Activated naive CD8-positive, alpha-beta T cell treated with anti-CD3 and anti-CD28 coated beads, Interleukin-2, amount 50 U/mL, for 16 hours (primary cell): ENCODE results near the gene CENPM.

Experiments
- DNase-seq: peaks from one replicate; pipeline ENCODE4 v3.0.0-alpha.2; 2020; ENCODE audit warnings: low read depth, low spot score

The CENPM gene

DNA sequence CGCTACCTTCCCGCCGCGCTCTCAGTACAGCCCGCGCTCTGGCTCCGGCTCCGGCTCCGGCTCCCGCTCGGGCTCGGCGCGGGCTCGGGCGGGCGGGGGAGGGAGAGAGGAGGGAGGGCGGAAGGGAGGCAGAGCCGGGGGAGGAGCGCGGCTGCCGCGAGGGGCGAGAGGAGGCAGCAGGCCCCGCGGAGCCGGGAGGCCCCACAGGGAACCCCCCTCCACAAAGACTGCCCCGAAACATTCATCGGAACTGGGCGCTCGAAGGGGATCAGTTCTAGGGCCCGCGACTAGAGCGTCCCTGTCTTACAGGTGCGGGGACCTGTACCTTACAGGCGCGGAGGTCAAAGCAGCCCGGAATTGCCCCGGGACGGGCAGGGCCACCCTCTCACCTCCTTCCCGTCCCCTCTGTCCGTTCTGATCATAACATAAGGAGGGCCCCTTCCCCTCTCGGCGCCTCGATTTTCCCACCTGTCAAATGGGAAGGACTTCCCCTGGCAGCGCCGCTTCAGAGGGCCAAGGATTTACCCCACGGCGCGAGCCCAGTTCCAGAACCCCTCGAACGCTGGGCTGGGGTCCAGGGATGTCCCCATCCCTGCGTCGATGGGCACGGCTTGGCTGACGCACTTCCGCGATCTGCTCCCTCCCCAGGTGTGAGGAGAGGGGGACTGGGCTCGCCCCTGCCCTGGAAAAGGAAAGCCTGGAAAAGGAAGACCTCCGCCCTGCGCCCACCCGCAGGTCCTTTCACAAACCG lies 31.7 kb downstream of the CENPM start, which contains the start of gene SHISA8:
Gene SHISA8 (minus strand): TSS at position 40 of the 751 bp plus-strand sequence. CDS start 407 bp downstream, outside the sequence.
- no peak for DNase-seq

- DNase-seq: no peak
These were observed 32.3 kb downstream of the CENPM start for GRCh38 chr22:41914611-41915034.

DNA sequence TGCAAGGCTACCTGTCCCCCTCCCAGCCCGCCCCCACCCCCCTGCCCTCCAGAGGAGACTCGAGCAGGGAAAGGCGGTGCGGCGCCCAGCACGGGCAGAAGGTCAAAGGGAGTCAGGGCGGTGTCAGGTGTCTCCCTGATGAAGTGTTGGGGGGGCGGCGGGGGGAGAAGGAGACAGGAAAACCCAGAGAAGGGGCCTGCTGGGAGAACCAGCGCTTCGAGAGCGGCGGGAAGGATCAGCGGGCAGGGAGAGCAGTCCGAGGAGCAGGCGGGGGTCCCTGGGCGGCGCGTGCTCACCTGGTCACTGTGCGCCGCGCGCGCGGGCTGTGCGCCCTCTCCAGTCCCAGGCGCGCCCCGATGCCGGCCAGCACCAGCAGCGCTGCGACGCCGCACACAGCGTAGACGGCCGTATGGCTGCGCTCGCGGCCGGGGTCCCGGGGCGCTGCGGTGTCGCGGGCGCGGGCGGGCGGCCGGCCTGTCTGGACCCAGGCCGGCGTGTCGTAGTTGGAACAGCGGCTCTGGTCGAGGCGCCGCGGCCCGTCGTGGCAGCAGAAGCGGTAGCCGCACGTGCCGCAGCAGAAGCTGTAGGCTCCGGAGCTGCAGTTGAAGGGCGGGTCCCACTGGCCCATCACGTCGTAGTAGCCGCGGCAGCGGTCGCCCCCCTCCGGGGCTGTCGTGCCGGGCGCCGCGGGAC lies 33.0 kb downstream of the CENPM start:
- DNase-seq: no peak

- DNase-seq: no peak
These were observed 33.8 kb downstream of the CENPM start for GRCh38 chr22:41913040-41913719.

DNA sequence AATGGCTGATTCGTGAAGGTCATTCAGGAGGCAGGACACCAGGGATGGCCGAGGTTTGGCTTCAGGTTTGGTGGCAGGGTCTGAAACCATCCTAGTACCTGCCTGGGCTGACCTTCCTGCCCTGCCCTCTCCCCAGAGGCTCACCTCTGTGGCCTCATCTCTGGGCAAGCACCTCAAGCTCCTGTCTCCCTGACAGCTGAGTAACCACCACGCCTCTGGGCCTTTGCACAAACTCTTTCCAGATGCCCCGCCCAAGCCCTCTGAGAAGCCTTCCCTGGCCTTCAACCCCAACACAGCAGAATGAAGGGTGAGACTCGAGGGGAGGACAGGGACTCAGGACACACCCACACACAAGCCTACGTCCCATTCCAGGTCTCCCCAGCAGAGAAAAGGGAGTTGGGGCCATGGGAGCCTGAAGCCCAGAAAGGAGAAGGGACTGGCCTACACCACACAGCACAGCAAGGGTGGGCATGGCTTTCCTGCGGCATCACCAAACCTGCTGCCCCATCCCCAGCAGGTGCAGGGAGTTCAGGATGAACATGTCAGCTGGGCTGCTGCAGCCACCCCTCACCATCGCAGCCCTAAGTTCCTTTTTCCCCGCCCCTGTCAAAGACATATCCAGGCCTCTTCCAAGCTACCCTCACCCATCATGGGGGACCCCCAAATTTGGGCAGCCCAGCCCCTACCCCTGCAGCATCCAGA lies 34.5 kb downstream of the CENPM start:
- DNase-seq: no peak

DNA sequence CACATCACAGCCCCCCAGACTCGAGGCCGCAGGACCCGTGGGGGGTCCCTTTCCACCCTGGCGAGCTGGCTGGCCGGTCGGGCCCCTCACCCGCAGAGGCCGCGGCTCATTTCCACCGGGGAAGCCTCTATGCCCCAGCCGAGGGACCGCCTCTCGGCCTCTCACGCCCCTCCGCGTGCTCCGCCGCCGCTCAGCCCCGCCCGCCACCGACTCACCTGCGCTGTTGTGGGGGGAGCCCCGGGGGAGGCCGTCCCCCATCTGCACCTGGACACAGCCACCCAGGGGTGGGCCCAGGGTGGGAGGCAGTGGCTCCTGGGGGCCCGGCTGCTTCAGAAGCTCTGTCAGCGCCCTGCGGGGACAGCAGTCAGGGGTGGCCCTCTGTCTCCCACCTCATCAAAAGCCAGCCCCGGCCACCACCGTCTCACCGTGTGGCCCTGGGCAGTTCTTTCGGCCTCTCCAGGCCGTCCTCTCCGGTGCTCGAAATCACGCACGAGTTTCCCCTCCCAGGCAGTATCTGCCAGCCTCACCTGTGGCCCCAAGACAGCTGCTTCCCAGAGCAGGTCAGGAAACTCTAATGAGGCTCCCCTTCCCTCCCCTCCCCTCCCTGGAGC lies 35.8 kb downstream of the CENPM start:
- DNase-seq: no peak

DNA sequence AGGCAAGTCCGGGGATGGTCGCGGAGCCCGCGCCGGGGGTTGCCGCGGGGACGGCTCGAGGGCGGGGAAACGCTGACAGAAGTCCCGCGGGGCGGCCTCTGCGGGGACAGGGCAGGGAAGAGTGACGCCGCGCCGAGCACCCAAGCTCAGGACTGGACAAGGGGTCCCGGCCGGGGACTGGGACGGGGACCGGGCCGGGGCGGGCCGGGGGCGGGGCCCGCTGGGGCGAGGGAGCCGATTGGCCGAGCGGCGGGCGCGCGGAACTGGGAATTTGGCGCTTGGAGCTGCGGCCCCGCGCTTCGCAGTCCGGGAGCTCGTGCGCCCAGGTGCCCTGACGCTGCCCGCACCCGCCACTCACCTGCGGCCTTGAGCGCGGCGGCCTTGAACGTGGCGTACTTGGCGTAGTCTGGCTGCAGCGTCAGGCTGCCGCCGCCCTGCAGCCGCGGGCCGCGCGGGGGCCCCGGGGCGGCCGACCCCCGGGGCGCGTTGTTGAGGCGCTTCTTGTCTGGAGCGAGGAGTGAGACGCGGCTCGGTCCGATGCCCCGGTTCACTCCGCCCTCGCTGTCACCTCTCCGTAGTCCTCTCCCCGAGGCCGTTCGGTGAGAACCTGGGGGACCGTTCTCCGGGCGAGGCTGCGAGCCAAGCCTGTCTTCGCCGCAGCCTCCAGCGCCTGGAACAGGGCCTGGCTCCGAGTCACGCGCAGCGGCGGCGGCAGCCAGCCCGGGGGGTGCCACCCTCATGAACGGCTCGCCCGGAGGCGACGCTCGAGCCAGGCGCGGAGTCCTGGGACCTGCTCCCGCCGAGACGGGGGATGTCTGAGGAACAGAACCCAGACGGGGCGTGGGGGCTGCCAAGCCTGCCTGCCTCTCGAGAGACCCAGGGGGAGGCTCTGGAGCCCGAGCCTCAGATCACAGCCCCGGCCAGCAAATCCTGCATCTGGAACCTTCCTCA lies 36.6 kb downstream of the CENPM start:
- no peak for DNase-seq

DNA sequence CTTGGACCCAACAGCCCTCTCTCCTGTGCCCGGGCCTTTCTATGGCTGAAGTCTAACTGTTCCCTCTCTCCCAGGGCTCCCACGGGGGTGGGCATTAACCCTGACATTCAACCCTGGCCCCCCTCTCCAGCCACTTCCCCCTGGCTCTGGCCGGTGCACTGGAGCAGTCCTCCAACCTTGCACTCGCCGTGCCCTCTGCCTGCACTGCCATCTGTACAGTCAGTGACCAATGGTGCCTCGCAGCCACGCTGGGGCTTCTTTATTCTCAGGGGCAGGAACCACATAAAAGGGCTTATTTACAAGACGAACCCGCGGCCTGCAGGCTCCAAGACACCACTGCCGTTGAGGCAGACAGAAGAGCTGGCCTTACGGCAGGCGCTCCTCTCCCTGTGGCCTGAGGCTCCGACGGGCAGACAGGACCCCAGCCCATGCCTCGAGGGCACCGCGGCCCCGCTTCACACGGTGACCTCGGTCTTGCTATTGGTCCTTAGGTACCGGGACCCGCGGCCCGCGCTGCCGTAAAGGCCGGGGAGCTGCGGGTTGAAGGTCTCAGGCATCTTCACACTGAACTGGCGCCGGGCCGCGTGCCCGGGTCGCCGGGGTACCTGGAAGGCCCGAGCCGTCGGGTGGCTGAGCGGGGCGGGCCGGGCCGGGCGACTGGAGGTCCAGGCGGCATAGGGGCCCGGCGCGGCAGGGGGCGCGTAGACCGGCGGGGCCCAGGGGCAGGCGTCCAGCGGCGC lies 37.5 kb downstream of the CENPM start:
- no peak for DNase-seq

- no peak for DNase-seq
These were observed 38.3 kb downstream of the CENPM start for GRCh38 chr22:41908411-41909309.

DNA sequence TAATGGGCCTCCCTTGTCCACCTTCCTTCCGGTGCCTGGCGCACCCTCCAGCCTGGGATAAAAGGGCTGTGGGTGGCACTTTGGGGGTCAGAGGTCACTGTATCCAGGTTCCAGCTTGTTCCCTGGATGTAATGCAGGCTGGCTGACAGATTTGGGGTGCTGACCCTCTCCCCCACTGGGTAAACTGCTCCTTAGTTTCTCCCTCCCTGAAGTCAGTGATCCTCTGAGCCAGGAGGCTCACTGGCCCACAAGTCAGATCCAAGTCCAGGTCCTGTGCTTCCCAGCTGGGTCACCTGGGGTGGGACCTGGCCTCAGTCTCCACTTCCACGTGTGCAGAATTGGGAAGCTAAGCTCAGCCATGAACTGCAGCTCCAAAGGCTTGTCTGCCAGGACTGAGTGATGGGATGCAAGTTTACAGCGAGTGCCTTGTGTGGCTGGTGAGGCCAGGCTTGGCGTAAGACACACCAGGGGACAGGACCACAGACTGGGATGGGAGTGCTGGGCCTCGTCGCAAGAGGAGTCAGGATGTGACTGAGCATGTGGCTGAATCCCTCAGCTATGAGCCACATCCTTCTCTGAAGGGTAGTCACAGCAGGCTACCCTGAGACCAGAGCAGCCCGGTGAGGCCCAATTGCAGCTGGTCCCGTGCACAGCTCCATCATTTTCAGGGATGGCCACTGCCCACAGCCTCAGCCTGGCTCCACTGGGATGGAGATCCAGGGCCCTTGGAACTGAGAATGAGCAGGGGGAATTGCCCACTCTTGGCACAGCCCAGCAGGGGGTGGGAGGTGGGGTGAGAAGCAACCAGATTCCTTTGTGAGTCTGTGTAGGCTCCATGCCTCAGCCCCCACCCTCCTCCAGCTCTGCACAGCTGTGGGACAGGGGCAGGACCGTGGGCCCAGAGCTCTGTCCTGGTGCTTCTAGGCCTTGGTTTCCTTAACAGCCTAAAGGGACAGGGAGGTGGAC lies 39.2 kb downstream of the CENPM start:
- no peak for DNase-seq

GRCh38 chr22:41906822-41907221 lies 40.1 kb downstream of the CENPM start:
- no peak for DNase-seq

DNA sequence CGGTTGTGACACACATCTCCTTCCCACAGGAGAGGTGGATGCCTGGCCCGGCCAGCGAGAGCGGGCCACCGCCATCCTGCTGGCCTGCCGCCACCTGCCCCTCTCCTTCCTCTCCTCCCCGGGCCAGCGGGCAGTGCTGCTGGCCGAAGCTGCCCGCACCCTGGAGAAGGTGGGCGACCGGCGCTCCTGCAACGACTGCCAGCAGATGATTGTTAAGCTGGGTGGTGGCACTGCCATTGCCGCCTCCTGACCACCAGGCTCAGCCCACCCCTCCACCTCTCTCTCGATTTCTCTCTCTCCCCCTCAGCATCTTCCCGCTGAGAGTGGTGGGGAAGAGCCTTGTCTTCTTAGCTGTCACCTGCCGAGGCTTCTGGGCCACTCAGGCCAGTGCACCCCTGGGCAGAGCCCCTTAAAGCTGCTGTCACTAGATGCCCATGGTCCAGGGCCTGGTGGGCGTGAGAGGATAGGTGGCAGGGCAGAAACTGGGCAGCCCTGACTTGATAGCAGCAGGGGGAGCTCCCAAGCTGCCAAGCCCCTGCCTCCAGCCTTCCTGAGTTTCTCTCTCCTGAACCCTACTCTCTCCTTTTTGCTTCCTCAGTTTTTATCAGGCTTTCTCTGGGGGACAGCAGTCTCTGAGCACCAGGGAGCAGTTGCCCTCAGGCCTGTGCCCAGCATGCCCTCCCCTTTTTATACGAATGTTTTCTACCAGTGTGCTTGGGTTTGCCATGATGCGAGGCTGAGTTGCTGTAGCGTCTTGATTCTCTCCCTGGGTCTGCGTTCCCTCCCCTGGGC lies 41.3 kb downstream of the CENPM start:
- DNase-seq: no peak

GRCh38 chr22:41904450-41905410 lies 42.2 kb downstream of the CENPM start:
- DNase-seq: no peak

DNA sequence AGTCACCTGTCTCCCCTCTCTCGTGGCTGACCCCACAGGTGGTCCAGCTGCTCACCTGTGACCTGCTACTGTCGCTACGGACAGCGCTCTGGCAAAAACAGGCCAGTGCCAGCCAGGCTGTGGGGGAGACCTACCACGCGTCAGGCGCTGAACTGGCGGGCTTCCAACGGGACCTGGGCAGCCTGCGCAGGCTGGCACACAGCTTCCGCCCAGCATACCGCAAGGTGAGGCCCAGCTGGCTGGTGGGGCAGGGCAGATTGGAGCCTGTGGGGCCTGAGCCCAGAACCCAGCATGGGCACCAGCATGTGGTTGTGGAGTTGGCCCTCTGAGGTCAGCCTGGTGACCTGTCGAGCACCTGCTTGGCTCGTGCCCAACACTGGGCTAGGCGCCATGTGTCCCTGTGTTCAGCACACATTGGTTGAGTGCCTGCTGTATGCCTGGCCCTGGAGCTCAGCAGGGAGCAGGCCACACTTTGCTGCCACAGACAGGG lies 44.0 kb downstream of the CENPM start:
- no peak for DNase-seq

DNA sequence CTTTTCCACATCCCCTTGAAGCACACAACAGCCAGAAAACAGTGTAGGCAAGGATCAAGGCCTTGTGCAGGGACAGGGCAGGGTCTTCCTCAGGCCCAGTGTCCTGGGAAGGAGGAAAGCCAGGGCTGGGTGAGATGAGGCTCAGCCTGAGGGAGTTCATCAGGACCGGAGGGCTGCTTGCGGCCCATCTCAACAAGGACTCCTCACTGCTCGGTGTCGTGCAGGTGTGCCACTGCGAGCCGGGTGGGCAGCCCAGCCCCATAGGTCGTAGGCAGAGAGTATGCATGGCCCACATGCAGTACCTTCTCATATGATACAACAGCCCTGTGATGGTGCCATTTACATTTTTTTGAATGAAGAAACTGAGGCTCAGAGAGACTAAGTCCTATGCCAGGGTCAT lies 44.9 kb downstream of the CENPM start:
- DNase-seq: no peak
